Measurements from ENCODE around the gene LMTK2.
"Not testable (repeated sequence)": the region's sequence is repeated elsewhere in the genome, so short reads cannot be mapped to it uniquely, and the experiment has no call there.

The LMTK2 gene

GRCh38 chr7:98107313-98107721 lies 655 bp downstream of the LMTK2 start:
- no peak for DNase-seq

- DNase-seq: no peak
Measured at GRCh38 chr7:98110249-98111022, 3.8 kb downstream of the LMTK2 start.

GRCh38 chr7:98112077-98112476 lies 5.4 kb downstream of the LMTK2 start:
- DNase-seq: no peak

- DNase-seq: no peak
Measured at GRCh38 chr7:98115746-98116525, 9.3 kb downstream of the LMTK2 start.

GRCh38 chr7:98116656-98117461 lies 10.2 kb downstream of the LMTK2 start:
- no peak for DNase-seq

- DNase-seq: no peak
Measured at GRCh38 chr7:98119256-98119918, 12.7 kb downstream of the LMTK2 start.

GRCh38 chr7:98120559-98120958 lies 13.9 kb downstream of the LMTK2 start:
- DNase-seq: no peak

- not testable (repeated sequence) for DNase-seq
Measured at GRCh38 chr7:98121388-98121787, 14.7 kb downstream of the LMTK2 start.

GRCh38 chr7:98123365-98123696 lies 16.7 kb downstream of the LMTK2 start:
- DNase-seq: no peak

- DNase-seq: no peak
Measured at GRCh38 chr7:98125759-98126158, 19.1 kb downstream of the LMTK2 start.

- DNase-seq: no peak
Measured at GRCh38 chr7:98126311-98127142, 19.9 kb downstream of the LMTK2 start.

- no peak for DNase-seq
Measured at GRCh38 chr7:98128346-98128745, 21.7 kb downstream of the LMTK2 start.

- DNase-seq: no peak
Measured at GRCh38 chr7:98130959-98131358, 24.3 kb downstream of the LMTK2 start.

- no peak for DNase-seq
Measured at GRCh38 chr7:98133181-98133580, 26.5 kb downstream of the LMTK2 start.

- DNase-seq: no peak
Measured at GRCh38 chr7:98133621-98134303, 27.1 kb downstream of the LMTK2 start.

- no peak for DNase-seq
Measured at GRCh38 chr7:98134420-98135228, 28.0 kb downstream of the LMTK2 start.

GRCh38 chr7:98135984-98136383 lies 29.3 kb downstream of the LMTK2 start:
- DNase-seq: no peak

GRCh38 chr7:98136423-98136822 lies 29.8 kb downstream of the LMTK2 start:
- DNase-seq: no peak

- DNase-seq: no peak
Measured at GRCh38 chr7:98137134-98137825, 30.6 kb downstream of the LMTK2 start.

GRCh38 chr7:98137826-98138151 lies 31.1 kb downstream of the LMTK2 start:
- no peak for DNase-seq

Data from activated CD4-positive, alpha-beta T cell treated with anti-CD3 and anti-CD28 coated beads, Interleukin-2, amount 50 U/mL, for 4 hours (primary cell).